Thyroid gland (tissue), 4 donors: ENCODE data around the gene HHIP. TPM values are rescaled to one million over a fixed set of nuclear protein-coding genes. Genes with fewer than 3 reads are reported as not detected.

Experiments used
- DNase-seq, 2 donors: peaks; one replicate each; pipeline ENCODE4 v3.0.0-alpha.2; 2019
- H3K27ac ChIP-seq, 3 donors: fragments of 200-600 bp; sonication (generic); 1 replicate in 2 of 3; 2 replicates in 1 of 3; pipeline ENCODE4 v1.5.1; 2016 to 2019; ENCODE audit warnings: mild to moderate bottlenecking in 1 of 3, moderate library complexity in 1 of 3
- H3K27me3 ChIP-seq: fragments of 200-600 bp; sonication (generic); one replicate; pipeline ENCODE4 v1.5.1; 2019
- H3K36me3 ChIP-seq, 2 donors: fragments of 200-600 bp; sonication (generic); one replicate each; pipeline ENCODE4 v1.5.1; 2016 to 2019
- H3K4me1 ChIP-seq, 2 donors: fragments of 200-600 bp; sonication (generic); one replicate each; pipeline ENCODE4 v1.5.1; 2017 to 2019
- H3K4me3 ChIP-seq, 3 donors: fragments of 200-600 bp; sonication (generic); replicated peaks in 1 of 3; 1 replicate in 2 of 3; 2 replicates in 1 of 3; pipeline ENCODE4 v1.5.1; 2016; ENCODE audit warnings: mild to moderate bottlenecking in 1 of 3
- H3K9me3 ChIP-seq: fragments of 200-600 bp; sonication (generic); one replicate; pipeline ENCODE4 v1.5.1; 2017
- POLR2A ChIP-seq, 2 donors: fragments of 450-650 bp; IDR thresholded peaks; one replicate each; pipeline ENCODE4 v1.6.1; 2017; ENCODE audit warnings: antibody characterized with exemption in 2 of 2, mild to moderate bottlenecking in 2 of 2, moderate library complexity in 1 of 2
- WGBS, 2 donors: methylation state at CpG; one replicate each; pipeline ENCODE4 v1.1.5; 2017; 5-methylcytosine and 5-hydroxymethylcytosine counted together
- intact Hi-C: fragments of 100-400 bp; cut with DNase I; formaldehyde crosslinking; loops from one replicate; pipeline ENCODE4 v1.15.1; 2023
- total RNA-seq, 4 donors: library from RNA; depleted of rRNA; stranded (reverse); fragments of >200 nt; gene quantifications; one replicate each; pipeline ENCODE4 v1.2.3, GENCODE V29; 2016
- TF ChIP-seq, protein P1 (sequence below), 6 experiments: fragments of 200-600 bp in 3 of 6; fragments of 450-650 bp in 3 of 6; sonication (generic) in 3 of 6; IDR thresholded peaks; one replicate each; pipeline ENCODE4 v1.5.1; 2016 to 2019; ENCODE audit warnings: antibody characterized with exemption in 6 of 6, mild to moderate bottlenecking in 2 of 6, inconsistent platforms in 1 of 6, moderate library complexity in 1 of 6

HHIP gene
- total RNA-seq, 4 donors from 2014 or later: 0.33 to 0.81 (median 0.47) TPM

DNA sequence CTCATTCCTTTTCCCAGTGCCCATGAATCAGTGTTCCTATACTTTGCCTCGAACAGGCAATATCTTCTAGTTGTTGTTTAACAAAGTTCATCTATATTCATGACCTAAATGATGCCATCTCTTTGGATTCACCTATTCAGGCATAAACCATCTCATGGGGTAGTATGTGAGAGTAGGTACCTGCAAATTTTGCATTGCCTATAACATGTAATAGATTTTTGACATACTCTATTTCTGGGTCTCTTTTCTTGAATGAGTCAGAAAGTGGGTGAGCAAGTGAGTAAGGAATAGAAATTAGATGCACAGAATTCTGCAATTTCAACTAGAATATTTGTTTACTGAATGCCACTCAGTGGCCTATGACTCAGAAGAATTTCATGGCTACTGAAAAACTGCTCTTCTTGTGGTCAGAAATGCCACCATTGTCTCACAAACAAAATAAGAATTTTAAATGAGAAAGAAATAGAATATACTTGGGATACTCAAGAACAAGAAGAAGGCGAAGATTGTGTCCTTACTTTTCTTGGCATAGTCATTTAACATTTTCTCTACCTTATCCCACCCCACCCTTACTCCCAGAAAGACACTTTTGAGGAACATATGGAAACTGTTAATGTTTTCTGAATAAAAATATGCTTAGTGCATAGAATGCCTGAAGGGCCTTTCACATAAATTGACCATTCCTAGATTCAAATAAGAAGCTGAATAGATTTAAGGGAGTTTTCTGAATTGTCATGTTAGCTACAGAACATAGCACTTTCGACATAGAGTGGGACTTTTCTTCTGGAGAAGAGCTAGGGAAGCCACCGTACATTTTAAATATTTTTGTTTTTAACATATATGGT lies 86.8 kb downstream of the HHIP start:
- Histone ChIP-seq H3K4me3 (no peak overlapping the region), H3K9me3 (no peaks in the 10 kb centered on the region), H3K27me3 (no peaks in the 10 kb centered on the region), H3K4me1 (no peaks in the 10 kb centered on the region), H3K36me3 (no peaks in the 10 kb centered on the region), H3K27ac (no peak overlapping the region)
- 69 to 84% methylated on average over 4 of the region's 4 CpGs for WGBS, 2 donors
- no peak for TF ChIP-seq POLR2A (IDR thresholded peaks at IDR 0.05)
- TF ChIP-seq, protein P1, sequence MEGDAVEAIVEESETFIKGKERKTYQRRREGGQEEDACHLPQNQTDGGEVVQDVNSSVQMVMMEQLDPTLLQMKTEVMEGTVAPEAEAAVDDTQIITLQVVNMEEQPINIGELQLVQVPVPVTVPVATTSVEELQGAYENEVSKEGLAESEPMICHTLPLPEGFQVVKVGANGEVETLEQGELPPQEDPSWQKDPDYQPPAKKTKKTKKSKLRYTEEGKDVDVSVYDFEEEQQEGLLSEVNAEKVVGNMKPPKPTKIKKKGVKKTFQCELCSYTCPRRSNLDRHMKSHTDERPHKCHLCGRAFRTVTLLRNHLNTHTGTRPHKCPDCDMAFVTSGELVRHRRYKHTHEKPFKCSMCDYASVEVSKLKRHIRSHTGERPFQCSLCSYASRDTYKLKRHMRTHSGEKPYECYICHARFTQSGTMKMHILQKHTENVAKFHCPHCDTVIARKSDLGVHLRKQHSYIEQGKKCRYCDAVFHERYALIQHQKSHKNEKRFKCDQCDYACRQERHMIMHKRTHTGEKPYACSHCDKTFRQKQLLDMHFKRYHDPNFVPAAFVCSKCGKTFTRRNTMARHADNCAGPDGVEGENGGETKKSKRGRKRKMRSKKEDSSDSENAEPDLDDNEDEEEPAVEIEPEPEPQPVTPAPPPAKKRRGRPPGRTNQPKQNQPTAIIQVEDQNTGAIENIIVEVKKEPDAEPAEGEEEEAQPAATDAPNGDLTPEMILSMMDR (IDR thresholded peaks at IDR 0.05): no peak
- intact Hi-C loops: no loop called here
- DNase-seq: no peak

DNA sequence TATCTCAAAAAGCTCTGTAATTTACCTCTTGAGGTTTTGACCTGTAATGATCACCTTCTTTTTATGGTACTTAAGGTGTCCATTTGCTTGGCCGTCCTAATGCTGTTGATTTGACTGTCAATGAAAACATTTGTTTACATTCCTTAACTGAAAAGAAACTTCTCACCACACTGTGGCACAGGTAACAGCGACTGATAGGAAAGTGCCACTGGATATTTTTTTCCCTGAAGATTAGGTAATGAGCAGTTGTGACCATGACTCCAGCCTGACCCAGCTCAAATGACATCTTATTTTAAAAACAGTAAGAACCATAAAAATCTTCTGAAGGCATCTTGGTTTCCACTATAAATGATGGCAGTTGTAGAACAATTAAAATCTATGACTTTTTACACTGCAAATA lies 87.6 kb downstream of the HHIP start:
- H3K4me3 ChIP-seq: no peak overlapping the region
- H3K27me3 ChIP-seq: no peaks in the 10 kb centered on the region
- WGBS, 2 donors: 77 to 86% methylated on average over 2 of the region's 2 CpGs
- DNase-seq: no peak
- H3K27ac ChIP-seq: no peak overlapping the region
- no peaks in the 10 kb centered on the region for H3K9me3 ChIP-seq
- H3K4me1 ChIP-seq: no peaks in the 10 kb centered on the region
- H3K36me3 ChIP-seq: no peaks in the 10 kb centered on the region
- TF ChIP-seq, protein P1 (IDR thresholded peaks at IDR 0.05): no peak
- TF ChIP-seq POLR2A (IDR thresholded peaks at IDR 0.05): no peak
- intact Hi-C loops: no loop called here

DNA sequence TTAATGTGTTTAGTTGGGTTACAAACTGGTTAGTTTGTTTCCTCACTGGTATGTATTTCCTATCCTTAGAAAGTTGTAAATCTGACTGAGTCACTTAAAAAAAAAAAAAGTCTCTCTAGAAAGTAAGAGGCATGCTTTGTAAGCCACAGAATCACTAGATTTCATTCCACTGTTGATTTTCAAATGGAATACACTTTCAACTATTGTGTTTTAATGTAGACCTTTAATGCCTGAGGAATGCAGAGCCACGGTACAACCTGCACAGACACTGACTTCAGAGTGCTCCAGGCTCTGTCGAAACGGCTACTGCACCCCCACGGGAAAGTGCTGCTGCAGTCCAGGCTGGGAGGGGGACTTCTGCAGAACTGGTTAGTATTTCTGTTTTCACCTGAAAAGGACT lies 88.6 kb downstream of the HHIP start:
- DNase-seq: no peak
- Histone ChIP-seq H3K4me3 (no peak overlapping the region), H3K9me3 (no peaks in the 10 kb centered on the region), H3K27ac (no peak overlapping the region), H3K36me3 (no peaks in the 10 kb centered on the region), H3K4me1 (no peaks in the 10 kb centered on the region), H3K27me3 (no peaks in the 10 kb centered on the region)
- 16 to 38% methylated on average over 4 of the region's 4 CpGs for WGBS, 2 donors
- TF ChIP-seq, protein P1 (IDR thresholded peaks at IDR 0.05): no peak
- TF ChIP-seq POLR2A (IDR thresholded peaks at IDR 0.05): no peak
- intact Hi-C loops: no loop called here

DNA sequence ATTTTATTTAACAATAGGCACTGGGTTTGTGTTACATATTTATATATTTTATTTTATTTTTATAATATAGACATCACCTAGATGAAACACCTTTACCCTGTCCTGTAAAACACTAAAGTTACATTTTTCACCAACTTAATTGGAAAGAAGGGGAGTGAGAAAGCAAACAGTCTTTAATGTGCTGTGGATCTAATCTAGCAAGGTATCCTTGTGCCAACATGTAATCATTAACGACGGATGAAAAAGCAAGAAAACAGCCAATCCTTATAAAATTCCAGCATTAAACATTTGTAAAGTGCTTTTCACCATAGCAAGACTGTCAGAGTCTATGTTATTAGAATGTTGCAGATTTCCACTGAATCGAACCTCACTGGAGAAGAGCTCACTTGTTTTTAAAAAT lies 92.7 kb downstream of the HHIP start:
- no peak for TF ChIP-seq POLR2A (IDR thresholded peaks at IDR 0.05)
- TF ChIP-seq, protein P1 (IDR thresholded peaks at IDR 0.05): no peak
- WGBS, 2 donors: 85 to 87% methylated on average over 3 of the region's 3 CpGs
- Histone ChIP-seq H3K36me3 (no peaks in the 10 kb centered on the region), H3K4me3 (no peak overlapping the region), H3K4me1 (no peaks in the 10 kb centered on the region), H3K27me3 (no peaks in the 10 kb centered on the region), H3K9me3 (no peaks in the 10 kb centered on the region), H3K27ac (no peak overlapping the region)
- intact Hi-C loops: no loop called here
- DNase-seq: no peak

DNA sequence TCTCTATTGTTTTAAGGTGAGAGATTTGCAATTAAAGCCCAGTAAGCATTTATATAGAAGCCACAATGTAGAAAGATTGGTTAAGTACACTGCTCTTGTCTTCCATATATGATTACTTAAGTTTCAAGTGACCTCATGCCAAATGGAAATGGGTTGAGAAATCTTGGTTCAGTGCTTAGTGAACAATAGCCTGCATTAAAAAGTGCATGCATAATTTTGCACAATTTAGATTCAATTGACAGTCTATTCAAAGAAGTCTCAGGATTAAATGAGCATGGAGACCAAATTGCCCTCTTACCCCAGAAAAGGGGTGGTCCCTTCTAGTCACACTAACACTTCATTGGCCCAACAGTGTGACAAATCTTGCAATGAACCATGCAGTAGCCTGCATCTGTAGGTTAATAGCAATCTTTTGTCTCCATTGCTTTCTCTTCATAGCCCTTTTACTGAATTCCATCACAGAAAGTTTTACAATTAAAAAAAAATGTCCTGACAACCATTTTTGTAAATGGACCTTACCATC lies 93.6 kb downstream of the HHIP start:
- intact Hi-C loops: no loop called here
- no peak for TF ChIP-seq POLR2A (IDR thresholded peaks at IDR 0.05)
- TF ChIP-seq, protein P1 (IDR thresholded peaks at IDR 0.05): no peak
- Histone ChIP-seq H3K4me1 (no peaks in the 10 kb centered on the region), H3K27me3 (no peaks in the 10 kb centered on the region), H3K36me3 (no peaks in the 10 kb centered on the region), H3K4me3 (no peak overlapping the region), H3K9me3 (no peaks in the 10 kb centered on the region), H3K27ac (no peak overlapping the region)
- no peak for DNase-seq
